Measurements from ENCODE around the gene ALCAM.
"Not testable (repeated sequence)": the region's sequence is repeated elsewhere in the genome, so short reads cannot be mapped to it uniquely, and the experiment has no call there.

ALCAM gene

DNA sequence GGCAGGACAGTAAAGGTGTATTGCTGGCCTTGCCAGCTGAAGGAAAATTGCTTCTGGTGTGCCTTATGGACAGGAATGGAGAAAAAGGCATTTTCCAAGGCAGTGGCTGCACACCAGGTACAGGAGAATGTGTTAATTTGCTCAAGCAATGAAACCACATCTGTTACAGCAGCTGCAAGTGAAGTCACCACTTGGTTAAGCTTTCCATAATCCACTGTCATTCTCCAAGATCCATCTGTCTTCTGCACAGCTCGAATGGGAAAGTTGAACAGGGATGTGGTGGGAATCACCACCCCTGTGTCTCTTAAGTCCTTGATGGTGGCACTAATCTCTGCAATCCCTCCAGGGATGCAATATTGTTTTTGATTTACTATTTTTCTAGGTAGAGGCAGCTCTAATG lies 236.8 kb downstream of the ALCAM start:
- DNase-seq: not testable (repeated sequence)

DNA sequence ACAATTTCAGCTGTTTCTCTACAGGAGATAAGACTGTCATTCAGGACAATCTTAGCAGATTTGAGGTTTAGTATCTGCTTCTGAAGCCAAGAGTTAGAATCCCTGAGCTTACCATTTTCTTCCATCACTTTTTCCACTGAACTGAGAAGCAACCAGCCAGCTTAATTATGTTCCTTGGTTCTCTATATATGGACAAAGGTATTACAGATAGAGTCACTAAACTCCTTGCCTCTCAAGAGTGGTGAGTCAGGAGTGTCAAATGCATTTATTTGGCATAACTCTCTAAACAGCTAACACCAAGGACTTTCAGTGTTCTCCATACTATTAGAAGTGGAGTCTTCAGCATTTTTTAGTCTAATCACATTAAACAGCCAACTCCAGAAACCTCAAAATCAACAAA lies 239.3 kb downstream of the ALCAM start:
- no peak for DNase-seq

- DNase-seq: no peak
Measured at GRCh38 chr3:105608623-105609022, 241.9 kb downstream of the ALCAM start.

DNA sequence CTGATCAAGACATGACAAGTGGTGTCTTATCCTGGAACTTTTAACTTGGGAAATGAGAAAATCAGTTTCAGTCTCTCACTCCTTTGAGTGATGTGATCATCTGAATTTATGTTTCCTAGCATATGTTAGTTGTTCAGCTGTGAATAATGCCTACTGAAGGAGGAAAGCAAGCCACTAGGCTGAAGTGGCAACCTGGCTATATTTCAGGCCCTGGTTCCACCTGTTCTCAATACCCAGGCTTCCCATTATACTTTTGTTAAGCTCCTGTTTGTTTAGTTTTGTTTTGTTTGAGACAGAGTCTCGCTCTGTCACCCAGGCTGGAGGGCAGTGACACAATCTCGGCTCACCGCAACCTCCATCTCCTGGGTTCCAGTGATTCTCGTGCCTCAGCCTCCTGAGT lies 243.8 kb downstream of the ALCAM start:
- DNase-seq: no peak

DNA sequence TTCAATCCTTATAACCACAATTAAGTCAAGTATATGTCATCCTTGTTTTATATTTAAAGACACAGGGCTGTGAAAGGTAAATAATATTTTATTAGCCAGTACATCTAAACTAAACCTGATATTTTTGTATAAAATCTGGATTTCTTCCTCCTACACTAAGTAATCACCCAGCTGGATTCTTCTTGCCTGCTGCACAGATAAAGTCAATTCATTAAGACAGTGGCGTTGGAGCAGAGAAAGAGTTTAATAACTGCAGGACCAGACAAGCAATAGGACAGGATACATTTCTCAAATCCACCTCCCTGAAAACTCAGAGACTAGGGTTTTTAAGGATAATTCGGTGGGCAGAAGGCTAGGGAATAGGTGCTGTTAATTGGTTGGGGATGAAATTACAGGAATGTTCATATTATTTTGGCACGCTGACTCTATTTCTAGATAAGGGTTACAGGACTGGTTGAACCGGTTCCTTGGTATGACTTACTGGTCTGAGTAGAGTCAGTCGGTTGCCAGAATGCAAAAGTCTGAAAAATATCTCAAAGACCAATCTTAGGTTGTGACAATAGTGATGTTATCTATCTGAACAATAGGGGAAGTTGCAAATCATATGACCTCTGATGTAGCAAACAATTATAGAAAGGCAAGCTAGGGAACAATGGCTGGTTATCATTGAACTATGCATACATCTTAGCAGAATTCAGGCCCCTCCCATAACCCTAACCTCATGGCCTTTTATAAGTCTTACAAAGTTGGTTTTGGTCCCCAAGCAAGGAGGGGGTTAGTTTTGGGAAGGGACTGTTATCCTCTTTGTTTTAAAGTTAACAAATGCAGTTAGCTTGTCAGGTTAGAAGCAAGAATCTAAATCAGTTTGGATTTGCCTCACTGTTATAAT lies 244.8 kb downstream of the ALCAM start:
- no peak for DNase-seq

- no peak for DNase-seq
Measured at GRCh38 chr3:105613120-105613519, 246.4 kb downstream of the ALCAM start.

- no peak for DNase-seq
Measured at GRCh38 chr3:105614288-105615030, 247.8 kb downstream of the ALCAM start.

GRCh38 chr3:105615814-105616213 lies 249.1 kb downstream of the ALCAM start:
- no peak for DNase-seq

GRCh38 chr3:105616374-105617121 lies 249.8 kb downstream of the ALCAM start:
- DNase-seq: no peak

DNA sequence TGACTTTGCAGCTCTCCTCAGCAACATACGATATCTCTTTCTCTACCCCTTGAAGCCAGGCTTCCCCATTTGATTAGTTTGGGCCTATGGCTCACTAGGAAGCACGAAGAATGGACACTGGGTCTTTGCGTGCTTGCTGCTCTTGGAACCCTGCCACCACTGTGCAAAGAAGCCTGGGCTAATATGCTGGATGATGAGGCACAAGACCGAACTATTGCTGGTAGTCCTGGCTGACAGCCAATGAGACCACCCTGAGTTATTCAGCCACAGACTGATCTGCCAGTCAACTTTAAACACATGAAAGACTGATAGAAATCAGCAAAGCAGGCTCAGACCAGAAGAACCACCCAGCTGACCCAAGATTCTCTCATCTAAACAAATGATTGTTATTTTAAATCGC lies 251.8 kb downstream of the ALCAM start:
- DNase-seq: no peak

GRCh38 chr3:105619651-105620050 lies 252.9 kb downstream of the ALCAM start:
- DNase-seq: no peak

DNA sequence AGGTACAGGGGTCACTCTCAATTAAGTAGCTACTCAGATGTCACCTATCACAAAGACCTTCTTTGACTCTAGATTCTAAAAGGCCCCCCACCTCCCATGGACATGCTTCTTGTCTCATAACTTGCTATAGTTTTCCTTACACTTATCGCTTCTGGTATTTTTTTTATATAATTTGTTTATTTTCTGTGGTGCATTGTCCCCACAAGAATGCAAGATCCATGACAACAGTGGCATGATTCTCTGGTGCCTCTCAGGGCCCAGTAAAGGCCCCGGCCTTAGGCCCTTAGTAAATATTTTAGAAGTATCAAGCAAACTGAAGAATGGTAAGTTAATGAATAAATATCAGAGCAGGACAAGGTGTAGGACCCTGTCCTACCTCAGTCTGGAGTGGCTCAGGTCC lies 253.5 kb downstream of the ALCAM start:
- no peak for DNase-seq

- DNase-seq: no peak
Measured at GRCh38 chr3:105622169-105622568, 255.5 kb downstream of the ALCAM start.
